GM19240 (cell line): ENCODE data around the gene GLYATL1B.
"Not testable (repeated sequence)": the region's sequence is repeated elsewhere in the genome, so short reads cannot be mapped to it uniquely, and the experiment has no call there.

Source experiments
- DNase-seq: peaks from one replicate; pipeline ENCODE4 v3.0.0; 2011; ENCODE audit warnings: low spot score; ENCODE audit not compliant: insufficient read length

GLYATL1B gene, protein sequence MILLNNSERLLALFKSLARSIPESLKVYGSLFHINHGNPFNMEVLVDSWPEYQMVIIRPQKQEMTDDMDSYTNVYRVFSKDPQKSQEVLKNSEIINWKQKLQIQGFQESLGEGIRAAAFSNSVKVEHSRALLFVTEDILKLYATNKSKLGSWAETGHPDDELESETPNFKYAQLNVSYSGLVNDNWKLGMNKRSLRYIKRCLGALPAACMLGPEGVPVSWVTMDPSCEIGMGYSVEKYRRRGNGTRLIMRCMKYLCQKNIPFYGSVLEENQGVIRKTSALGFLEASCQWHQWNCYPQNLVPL

GRCh38 chr11:59086007-59086406 lies at the start of gene GLYATL1B:
GLYATL1B (plus strand) TSS chr11:59086307; CDS start chr11:59086307, 0 bp downstream.
- not testable (repeated sequence) for DNase-seq

GRCh38 chr11:59036542-59036941 lies 49.6 kb upstream of the GLYATL1B start:
- DNase-seq: not testable (repeated sequence)

DNA sequence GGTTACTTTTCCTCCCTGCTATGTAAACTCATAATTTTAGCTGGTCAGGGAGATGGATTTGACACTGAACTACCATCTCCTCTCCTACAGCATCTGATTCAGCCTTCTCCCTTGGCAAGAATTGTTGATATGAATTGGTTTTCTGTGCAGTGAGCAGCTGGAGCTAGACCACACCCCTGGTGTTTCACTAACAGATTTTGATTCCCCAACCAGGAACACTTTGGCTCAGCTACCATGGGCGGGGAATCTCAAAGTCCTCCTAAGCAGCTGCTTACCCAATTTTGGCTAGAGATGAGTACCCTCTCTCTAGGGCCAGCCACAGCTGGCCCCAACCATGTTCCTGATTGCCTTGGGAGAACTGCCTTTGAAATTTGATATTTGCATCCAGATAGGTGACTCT lies 48.7 kb upstream of the GLYATL1B start:
- DNase-seq: not testable (repeated sequence)

DNA sequence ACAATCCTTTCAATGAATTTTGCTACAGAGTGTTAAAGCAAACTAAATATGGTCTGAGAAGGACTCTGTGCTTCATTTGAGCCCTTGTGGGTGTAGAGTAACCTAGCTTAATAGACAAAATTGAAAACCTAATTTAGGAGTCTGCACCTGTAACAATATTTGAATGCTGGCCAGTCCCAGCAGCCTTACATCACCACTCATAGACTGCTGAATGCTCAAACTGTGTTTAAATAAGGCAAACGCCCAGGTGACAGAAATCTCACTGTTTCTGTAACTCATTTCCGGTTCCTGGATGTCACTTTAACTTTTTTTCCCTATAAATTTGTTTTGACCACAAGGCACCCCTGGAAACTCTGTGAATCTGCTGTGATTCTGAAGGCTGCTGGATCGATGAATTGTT lies 45.5 kb upstream of the GLYATL1B start:
- DNase-seq: no peak

GRCh38 chr11:59051383-59051782 lies 34.7 kb upstream of the GLYATL1B start:
- DNase-seq: not testable (repeated sequence)

- not testable (repeated sequence) for DNase-seq
Measured at GRCh38 chr11:59052355-59052754, 33.8 kb upstream of the GLYATL1B start.

DNA sequence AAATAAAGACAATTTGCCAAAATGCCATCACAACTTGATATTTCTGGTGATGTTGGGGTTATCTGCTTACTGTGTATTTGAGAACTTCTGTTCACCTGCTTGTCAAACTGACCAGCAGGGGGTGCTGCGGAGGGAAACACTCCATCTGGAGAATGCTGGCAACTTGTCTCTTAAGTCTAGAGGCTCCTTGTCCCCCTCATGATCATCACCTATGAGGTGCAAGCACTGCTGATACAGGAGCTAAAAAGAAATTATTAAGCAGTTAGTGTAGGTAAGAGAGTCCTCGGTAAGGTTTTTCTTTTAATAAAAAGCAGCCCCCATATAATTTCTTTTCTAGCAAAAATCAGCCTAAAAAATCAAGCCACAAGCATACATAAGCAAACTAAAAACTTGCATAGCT lies 32.7 kb upstream of the GLYATL1B start:
- DNase-seq: peak; percentile 7

DNA sequence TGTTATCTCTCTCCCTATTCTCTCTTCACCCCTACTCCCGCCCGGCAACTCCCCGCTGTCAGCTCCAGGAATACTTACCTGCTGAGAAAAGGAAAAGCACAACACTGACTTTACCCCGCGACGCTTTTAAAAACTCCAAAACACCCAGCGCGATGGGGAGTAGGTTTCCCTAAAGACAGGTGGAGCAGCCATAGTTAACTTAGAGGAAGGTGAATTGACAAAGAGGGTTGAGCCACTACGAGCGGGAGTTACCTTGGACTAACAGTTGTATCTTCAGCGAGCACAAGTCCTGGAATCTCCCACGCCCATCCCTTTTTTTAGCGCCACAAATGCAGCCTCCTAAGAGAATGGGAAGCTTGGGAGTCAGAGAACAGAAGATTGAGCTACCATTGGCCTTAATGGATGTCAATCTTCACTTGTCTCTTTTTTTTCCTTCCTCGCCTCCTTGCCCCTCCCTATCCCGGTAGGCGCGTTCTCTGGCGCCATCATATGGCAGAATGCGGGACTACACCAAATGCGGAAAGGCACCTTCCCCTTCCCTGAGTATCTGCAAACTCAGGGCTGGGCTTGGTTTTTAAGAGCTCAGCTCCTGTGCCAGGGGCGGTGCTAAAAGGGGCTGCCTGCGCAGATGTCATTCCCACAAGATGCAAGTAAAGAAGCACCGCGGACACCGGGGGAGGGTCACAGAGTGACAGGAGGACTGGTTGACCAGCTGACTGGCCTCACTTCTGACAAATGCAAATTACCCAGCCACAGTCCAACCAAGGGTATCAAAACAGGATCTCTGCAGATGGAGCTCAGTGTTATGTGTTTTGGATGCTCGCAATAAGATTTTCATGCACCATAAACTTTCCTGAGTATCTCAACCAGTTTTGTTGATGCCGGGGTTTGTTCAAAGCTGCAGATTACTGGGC lies 27.7 kb upstream of the GLYATL1B start:
- DNase-seq: peak; percentile 81

GRCh38 chr11:59060096-59060495 lies 26.0 kb upstream of the GLYATL1B start:
- DNase-seq: not testable (repeated sequence)

DNA sequence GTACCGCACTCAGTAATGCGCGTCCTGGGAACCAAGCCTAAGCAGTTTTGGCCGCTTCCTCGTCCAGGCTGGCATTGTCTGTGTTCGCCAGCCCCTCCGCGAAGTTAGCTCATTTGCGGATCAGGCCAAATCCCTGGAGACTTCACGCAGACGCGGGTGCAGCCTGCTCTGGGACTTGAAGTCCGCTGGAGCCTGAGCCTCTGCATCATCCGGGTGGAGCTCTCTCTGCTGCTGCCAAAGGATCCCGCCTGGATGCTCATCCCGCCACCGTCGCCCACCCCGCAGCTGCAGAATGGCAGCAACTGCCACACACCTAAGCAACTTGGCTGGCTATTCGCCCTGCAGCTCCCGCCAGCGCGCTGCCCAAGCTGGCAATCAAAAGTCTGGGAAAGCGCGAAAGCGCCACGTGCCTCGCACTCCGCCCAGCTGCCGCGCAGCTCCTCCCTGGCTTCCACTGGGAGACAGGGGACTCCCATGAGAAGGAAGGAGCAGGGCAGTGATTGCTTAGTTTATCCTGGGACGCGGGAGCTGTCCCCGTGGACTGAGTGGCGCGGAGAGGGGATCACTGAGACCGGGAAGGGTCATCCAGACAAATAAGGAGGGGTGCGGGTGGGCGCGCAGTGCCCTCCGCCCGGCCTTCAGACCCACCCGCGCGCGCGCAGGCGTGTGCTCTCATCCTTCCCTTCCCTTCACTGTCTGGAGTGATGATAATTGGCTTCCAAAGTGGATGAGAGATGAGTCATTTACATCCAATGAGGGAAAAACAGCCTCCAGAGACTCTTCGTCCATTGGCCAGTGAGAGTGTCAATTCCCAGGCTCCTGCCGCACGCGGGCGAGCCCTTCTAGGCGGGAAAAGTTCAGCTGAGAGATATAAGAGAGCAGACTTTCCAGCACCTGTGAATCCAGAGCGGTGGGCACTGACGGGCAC lies 23.2 kb upstream of the GLYATL1B start:
- DNase-seq: no peak

DNA sequence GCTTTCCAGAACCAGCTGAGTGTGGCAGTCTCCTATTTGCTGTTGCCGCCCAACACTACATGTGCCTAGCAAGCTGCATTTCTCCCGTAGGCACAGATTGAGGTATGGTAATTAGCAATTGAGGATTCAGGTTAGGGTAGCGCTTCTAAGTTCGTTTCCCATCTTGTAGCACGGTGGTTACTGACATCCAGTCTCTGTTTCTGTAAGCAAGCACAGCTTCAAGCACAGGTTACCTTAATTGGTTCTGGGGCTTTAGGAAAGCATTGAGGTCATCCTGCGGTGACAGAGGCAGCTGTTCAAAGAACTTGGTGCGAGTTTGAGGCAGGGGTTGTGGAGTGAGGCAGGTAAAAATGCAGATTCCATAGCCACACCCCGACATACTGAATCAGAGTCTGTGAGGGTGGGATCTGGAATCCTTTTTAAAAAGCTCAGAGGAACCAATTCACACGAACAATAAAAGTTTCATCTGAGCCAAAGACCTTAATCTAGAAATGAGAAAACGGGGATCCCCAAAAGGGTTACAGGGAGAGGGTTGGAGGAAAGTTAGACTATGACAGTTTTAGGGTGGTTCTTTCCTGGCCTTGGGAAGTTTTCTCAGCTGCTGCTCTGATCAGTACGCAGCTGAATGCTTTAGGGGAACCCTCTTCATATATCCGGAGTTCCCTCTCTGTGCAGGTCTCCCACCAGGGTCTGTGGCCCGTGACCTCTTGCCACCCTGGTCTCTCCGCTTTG lies 21.9 kb upstream of the GLYATL1B start:
- DNase-seq: not testable (repeated sequence)

DNA sequence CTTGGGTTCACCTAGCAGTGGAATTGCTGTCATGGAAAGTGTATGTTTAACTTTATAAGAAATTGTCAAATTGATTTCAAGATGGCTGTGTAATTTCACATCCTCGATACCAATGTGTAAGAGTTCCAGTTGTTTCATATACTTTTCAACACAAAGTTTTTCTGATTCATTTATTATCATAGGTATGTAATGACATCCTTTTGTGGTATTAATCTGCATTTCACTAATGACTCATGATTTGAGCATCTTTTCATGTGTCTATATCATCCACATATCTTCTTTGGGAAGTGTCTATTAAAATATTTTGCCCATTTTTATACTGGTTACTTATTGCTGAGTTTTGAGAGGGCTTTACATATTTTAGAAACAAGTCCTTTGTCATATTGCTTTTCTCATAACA lies 17.0 kb upstream of the GLYATL1B start:
- no peak for DNase-seq

GRCh38 chr11:59076876-59077571 lies 9.1 kb upstream of the GLYATL1B start:
- no peak for DNase-seq

- DNase-seq: no peak
Measured at GRCh38 chr11:59078435-59078834, 7.7 kb upstream of the GLYATL1B start.

- no peak for DNase-seq
Measured at GRCh38 chr11:59079086-59079485, 7.0 kb upstream of the GLYATL1B start.

DNA sequence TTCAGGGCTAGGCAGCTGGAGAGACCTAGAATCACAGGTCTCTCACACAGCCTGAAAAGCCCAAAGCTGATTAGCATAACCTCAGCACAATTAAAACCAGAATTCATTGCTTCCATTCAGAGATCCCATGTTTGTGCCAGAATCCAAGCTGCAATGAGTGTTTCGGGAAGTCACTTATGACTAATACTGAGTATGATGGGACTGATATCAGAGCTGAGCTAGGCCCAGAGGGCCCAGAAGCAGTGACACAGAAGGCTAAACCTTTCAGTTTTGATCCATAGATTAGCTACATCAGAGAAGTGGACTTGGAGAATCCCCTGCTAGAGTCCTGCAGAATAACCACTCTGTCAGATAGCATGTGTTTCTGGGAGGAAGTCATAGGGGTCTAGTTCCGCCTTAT lies 5.7 kb upstream of the GLYATL1B start:
- not testable (repeated sequence) for DNase-seq

GRCh38 chr11:59081430-59082020 lies 4.6 kb upstream of the GLYATL1B start:
- not testable (repeated sequence) for DNase-seq

GRCh38 chr11:59088162-59088561 lies 2.1 kb downstream of the GLYATL1B start:
- DNase-seq: no peak

- DNase-seq: not testable (repeated sequence)
Measured at GRCh38 chr11:59093576-59093975, 7.5 kb downstream of the GLYATL1B start.

DNA sequence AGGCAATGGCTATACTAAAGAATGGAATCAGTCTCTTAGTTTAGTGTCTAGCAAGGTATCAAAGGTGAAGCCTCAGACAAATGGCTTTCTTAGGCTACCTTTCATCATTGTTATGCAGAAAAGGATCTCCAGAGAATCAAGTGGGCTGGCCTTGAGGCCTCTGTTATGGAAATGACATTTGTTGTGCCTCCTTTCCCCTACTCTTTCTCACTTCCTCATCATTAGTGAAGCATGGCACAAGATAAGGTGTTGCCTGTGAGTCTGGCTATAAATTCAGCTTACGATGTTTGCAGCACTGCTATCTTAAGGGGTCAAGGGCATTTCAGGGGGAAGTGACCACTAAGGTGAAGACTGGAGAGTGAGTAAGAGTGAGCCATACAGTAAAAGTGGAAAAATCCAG lies 9.1 kb downstream of the GLYATL1B start:
- not testable (repeated sequence) for DNase-seq
